Renal pelvis (tissue), 4 donors: Measurements from ENCODE around the gene SSB. TPM values are rescaled to one million over a fixed set of nuclear protein-coding genes. Genes with fewer than 3 reads are reported as not detected.
"Not testable (repeated sequence)": the region's sequence is repeated elsewhere in the genome, so short reads cannot be mapped to it uniquely, and the experiment has no call there.

Source experiments
- DNase-seq: peaks from one replicate; pipeline ENCODE4 v3.0.0-alpha.2; 2013
- polyA plus RNA-seq, 3 donors: library from polyadenylated mRNA; unstranded; fragments of 120-200 nt; gene quantifications; one replicate each; pipeline ENCODE4 v1.2.1, GENCODE V29; 2013; ENCODE audit not compliant: insufficient read length in 3 of 3

Gene SSB
- polyA plus RNA-seq, 3 donors = 171 to 181 (median 172) TPM

DNA sequence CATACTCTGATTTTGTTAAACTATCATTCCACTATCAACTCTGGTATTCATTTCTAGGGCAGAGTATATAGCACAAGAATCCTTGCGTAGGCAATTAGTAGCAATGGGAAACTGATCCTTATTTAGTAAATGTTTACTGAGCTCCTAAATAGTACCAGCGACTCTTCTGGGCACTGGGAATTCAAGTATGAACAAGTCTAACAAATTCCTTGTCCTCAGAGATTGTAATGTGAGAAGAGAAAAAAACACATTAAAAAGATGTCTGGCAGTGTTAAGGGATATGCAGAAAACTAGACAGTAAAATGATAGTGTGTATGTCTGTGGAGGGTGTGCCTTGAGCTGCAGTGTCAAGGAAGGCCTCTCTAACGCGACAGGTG, 25.3 kb downstream of the SSB start:
- no peak for DNase-seq

DNA sequence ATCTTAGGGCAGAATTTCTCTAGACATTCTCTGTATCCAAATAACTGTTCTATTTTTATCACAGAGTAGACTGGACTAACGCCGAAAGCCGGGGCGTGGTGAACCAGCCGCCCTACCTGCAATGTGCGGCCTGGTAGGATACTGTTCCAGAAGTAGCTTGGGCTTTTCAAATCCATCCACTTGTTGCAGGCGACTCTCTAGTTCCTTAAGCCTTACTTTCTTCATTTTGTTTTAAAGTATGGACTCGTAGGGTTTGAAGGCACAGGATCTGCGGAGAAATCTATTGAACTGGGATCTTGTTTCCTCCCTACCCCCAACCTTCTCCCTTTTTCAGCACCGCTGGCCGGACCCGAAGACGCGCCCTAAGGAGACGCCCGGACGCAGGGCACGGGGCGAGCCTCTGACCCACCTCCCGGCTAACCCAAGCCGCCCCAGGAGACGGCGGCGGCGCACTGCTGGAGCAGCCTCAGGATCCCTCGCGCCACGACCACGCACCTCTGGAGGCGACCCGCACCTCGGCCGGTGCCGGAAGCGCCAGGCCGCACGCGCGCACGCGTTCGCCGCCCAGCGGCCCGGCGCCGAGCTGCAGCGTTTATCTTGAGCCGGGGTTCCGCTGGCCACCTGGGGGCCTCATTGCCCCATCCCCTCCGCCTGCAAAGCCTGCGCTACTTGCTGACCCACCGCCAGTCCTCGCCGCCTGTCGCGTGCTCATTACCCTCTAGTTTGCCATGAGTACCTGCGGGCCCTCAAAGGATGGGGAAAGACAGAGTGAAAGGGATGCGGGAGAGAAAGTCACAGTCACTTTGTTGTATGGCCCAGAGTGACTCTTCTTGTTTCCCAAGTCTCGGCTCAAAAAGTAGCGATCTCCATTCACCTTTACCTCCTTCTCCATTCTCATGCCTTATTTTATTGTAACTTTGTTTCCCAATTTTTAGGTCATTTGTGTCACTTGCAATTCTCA, 26.0 kb downstream of the SSB start, which contains the start of gene METTL5:
Gene METTL5, minus strand, starts transcription at position 533 of the 961 bp plus-strand sequence. Its CDS starts 308 bp downstream, at position 225.
- DNase-seq = peak; percentile 77

DNA sequence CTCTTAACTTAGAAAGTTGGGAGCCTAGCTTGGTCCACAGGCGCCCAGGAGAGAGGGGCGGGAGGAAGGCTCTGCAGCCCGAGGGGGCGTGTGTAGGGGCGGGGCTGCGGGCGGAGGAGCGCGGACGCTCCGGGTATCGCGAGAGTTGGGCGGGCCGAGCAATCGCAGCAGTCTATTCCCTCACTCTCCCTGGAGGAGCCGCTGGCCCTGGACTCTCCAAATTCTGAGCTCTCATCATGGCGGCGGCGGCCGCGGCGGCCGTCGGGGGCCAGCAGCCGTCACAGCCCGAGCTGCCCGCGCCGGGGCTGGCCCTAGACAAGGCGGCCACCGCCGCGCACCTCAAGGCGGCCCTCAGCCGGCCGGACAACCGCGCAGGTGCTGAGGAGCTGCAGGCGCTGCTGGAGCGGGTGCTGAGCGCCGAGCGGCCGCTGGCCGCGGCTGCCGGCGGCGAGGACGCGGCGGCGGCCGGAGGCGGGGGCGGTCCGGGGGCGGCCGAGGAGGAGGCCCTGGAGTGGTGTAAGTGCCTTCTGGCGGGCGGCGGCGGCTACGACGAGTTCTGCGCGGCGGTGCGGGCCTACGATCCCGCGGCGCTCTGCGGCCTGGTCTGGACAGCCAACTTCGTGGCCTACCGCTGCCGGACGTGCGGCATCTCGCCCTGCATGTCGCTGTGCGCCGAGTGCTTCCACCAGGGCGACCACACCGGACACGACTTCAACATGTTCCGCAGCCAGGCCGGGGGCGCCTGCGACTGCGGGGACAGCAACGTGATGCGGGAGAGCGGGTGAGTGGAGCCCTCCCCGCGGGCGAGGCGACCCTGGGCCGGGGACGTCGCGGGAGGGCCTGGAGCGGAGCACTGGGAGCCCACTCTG, 28.8 kb downstream of the SSB start, which contains the start of gene UBR3:
Gene UBR3, plus strand, starts transcription at position 183 of the 869 bp plus-strand sequence. Its CDS starts 54 bp downstream, at position 237.
- peak; percentile 92 for DNase-seq

DNA sequence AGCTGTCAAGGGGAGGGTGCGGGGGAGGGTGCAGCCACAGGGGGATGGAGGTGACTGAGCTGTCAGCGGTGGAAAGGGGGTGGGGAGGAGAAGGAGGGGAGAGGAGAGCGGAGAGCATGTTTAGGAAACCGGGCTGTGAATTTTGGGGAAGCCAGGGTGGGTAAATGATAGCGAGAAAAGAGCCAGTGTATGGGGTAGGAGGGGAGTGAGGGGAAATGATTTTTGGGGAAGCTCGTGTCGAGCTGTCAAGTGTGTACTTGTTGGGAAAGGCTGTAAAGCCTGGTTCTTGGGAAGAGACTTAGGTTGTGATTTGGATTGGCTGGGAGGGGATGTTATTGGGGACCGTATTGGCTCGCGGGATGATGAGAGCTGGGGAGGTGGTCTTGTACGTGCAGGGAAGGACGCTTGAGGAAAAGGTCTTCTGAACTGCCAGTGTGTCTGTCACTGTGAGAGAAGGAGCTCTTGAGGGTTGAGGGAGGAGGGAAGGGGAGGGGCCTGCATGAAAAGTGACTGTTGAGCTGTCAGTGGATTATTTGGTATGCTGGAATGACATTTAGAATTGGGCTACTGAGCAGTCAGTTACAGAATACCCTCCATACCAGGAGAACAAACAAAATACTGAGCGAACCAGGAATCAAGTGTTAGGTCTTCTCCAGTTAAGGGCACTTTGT, 29.6 kb downstream of the SSB start:
- DNase-seq = peak; percentile 35

DNA sequence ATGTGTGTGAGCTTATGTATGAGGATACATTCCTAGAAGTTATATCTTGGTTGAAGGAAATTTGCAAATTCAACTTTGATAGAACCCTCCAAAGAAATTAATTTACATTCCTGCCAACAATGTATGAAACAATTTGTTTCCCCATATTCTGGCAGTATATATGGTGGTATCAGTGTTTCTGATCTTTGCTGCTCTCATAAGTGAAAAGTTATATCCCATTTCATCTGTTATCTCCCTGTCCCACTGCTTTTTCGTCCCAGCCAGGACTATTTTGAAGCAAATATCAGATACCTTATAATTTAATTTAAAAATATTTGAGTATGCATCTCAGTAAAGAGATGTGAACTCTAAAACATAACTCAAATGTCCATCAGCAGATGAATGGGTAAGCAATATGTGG, 35.7 kb downstream of the SSB start:
- DNase-seq = no peak

DNA sequence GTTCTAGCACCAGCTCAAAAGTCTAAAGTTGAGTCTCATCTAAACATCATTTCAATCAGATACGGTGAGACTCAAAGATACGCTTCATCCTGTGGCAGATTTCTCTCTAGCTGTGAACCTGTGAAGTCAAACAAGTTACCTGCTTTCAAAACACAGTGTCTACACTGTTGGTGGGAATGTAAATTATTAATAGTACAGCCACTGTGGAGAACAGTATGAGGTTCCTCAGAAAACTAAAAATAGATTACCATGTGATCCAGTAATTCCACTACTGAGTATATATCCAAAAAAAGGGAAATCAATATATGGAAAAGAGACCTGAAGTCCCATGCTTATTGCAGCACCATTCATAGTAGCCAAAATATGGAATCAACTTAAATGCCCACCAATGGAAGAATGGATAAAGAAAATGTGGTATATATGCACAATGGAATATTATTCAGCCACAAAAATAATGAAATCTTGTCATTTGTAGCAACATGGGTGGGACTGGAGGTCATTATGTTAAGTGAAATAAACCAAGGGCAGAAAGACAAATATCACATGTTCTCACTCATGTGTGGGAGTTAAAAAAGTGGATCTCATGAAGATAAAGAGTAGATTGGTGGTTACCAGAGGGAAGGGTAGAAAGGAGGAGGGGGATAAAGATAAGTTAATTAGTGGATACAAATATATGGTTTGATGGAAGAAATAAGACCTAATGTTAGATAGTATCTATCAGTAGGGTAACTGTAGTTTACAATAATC, 40.2 kb downstream of the SSB start:
- no peak for DNase-seq

DNA sequence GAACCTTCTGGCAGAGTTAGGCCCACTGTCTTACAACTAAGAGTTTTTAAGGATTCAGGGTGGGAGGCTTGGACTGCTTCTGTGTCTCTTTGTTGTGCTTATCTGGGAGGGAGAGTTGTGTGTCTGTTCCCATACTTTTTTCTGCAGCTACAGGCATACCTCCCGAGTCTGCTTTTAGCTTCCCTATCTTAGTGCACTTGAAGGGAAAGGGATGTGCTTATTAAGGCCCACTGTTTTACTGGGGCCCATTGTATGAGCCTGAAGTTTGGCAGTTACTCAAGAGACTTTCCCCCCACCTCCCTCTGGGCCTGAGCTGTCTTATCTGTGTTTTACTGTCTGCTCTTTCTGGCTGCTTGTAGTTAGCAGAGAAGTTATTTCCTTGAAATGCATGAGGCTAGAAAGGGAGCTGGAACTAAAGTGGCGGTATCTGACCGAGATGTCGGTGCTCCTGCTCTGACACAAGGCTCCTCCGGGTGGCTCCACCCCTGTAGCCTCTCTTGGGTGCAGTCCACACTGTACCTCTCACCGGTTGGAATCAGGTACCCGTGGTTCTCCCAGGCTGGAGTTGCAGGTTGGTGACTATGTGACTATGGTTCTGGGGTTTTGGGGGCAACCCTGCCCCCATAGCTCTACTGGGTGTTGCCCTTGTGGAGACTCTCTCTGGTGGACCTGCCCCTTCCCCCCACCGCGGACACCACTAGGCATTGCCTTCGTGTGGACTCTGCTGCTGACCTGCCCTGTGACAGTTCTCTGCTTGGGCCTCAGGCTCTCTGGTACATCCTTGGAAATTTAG, 41.5 kb downstream of the SSB start:
- peak; percentile 11 for DNase-seq

DNA sequence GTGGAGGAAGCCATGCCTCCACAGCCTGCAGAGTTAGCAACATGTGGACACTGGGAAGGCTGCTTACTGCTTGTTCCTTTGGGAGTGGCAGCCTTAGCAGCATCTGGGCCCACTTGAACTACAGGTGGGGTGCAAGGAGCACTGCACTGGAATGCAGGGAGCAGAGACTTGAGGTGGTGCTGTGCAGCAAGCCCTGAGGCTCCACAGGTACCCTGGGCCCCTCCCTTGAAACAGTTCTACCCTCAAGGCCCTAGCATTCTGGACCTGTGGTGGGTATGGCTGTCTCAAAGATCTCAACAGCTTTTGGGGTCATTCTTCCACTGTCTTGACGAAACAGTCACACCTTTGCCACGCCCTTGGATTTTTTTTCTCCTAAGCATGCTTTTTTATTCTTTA, 42.1 kb downstream of the SSB start:
- DNase-seq = no peak

DNA sequence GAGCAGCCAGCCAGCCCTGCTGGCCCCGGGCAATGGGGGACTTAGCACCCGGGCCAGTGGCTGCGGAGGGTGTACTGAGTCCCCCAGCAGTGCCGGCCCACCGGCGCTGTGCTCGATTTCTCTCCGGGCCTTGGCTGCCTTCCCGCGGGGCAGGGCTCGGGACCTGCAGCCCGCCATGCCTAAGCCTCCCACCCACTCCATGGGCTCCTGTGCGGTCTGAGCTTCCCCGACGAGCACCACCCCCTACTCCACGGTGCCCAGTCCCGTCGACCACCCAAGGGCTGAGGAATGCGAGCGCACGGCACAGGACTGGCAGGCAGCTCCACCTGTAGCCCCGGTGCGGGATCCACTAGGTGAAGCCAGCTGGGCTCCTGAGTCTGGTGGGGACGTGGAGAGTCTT, 43.0 kb downstream of the SSB start:
- DNase-seq = not testable (repeated sequence)

DNA sequence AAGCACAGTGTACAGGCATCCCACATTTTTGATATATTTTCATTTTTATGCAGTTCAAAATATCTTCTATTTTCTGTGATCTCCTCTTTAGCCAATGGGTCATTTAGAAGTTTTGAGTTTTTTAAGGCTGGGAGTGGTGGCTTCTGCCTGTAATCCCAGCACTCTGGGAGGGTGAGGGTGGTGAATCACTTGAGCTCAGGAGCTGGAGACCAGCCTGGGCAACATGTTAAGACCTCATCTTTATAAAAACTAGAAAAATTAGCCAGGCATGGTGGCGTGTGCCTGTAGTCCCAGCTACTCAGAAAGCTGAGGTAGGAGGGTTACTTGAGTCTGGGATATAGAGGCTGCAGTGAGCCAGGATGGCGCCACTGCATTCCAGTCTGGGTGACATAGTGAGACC, 46.3 kb downstream of the SSB start:
- DNase-seq = no peak

DNA sequence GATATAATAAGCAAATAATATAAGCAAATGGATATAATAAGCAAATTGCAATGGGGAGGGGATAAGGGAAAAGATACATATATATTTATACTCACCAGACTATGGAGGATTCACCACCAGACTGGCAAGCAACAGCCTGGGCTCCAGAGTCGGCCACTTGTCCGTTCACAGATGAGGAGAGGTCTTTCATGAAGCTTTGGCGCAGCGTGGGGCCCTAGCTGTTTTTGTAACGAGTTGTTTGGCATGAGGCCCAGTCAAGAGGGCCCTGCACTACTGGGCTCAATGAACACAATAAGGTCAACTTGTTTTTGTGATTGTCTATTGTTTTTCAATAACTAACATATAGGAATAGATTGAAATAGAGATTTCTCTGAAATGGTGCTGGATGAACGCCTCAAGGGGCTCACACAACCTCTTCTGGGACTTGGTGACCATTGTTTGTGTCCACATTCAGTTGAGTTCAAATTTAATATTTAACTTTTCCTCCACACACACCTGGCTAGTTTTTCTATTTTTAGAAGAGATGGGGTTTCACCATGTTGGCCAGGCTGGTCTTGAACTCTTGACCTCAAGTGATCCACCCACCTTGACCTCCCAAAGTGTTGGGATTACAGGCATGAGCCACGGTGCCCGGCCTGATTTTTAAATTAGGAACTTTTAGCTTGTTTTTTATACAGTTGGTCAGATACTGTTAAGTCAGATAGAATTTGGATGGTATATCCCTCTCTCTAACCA, 50.5 kb downstream of the SSB start:
- DNase-seq = not testable (repeated sequence)

DNA sequence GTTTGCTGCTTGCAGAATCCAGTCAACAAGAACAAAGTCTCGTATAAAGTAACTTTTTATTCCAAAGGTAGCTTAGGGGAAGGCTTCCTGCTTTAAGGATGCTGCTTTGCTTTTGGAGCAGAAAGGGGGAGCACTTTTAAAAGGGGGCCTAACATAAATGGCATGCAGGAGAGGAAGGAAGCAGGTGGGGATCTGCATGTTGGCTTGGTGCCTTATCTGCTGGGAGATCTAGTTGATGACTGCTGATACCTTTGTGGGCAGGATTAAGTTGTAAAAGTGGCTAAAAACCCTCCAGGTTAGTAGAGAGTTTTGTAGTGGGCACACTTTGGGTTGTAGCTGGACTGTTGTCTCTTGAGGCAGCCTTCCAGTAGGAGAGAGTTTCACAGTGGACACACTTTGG, 51.0 kb downstream of the SSB start:
- no peak for DNase-seq

DNA sequence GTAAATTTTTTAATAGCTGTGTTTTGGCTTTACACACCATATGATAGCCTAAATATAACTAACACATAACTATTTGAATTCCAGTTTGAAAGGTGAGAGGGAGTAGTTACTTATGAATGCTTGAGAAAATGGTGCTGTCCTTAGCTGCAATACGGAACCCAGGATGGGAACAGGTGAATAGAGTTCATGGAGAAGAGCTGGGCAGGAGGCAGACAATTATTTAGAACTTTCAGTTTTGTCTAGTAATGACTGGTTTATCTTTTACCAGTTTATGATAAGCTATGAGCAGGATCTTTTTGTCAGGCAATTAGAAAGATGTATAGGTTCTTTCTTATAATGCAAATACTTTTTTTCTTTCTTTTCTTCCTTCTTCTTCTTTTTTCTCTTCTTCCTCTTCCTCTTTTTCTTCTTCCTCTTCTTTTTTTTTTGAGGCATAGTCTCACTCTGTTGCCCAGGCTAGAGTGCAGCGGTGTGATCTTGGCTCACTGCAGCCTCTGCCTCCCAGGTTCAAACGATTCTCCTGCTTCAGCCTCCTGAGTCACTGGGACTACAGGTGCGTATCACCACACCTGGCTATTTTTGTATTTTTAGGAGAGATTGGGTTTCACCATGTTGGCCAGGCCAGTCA, 54.5 kb downstream of the SSB start:
- DNase-seq = no peak

DNA sequence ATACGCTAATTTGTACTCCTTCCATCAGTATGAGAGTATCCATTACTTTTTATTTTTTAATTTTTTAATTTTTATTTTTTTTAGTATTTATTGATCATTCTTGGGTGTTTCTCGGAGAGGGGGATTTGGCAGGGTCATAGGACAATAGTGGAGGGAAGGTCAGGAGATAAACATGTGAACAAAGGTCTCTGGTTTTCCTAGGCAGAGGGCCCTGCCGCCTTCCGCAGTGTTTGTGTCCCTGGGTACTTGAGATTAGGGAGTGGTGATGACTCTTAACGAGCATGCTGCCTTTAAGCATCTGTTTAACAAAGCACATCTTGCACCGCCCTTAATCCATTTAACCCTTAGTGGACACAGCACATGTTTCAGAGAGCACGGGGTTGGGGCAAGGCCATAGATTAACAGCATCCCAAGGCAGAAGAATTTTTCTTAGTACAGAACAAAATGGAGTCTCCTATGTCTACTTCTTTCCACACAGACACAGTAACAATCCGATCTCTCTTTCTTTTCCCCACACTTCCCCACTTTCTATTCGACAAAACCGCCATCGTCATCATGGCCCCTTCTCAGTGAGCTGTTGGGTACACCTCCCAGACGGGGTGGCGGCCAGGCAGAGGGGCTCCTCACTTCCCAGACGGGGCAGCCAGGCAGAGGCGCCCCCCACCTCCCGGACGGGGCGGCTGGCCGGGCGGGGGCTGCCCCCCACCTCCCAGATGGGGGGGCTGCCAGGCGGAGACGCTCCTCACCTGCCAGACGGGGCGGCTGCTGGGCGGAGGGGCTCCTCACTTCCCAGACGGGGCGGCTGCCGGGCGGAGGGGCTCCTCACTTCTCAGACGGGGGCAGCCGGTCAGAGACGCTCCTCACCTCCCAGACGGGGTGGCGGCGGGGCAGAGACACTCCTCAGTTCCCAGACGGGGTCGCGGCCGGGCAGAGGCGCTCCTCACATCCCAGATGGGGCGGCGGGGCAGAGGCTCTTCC, 56.9 kb downstream of the SSB start:
- not testable (repeated sequence) for DNase-seq

DNA sequence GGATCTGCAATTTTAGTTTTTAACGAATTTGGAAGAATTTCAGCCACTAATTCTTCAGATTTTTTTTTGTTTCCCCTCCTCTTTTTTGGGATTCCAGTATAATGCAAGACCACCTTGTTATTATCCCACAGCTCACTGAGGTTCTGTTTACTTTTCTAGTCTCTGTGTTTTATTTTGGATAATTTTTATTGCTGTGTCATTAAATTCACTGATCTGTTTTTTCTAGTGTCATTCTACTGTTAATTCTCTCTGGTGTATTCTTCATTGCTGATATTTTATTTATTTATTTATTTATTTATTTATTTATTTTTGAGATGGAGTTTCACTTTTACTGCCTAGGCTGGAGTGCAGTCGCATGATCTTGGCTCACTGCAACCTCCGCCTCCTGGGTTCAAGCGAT, 60.8 kb downstream of the SSB start:
- no peak for DNase-seq

DNA sequence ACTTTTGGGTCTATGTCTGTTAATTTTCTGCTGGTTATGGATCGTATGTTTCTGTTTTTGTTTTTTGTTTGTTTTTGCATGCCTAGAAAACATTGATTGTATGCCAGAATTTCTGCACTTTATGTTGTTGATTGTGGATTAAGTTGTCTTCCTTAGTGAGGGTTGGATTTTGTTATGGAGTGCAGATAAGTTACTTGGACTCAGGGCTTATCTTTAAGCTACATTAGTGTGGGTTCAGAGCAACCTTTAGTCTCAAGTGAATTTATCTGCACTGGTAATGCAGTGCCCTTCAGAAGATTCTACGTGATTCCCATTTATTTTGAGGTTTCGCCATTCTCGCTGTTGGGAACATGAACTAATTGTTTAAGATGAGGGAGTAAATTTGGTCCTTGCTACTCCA, 61.5 kb downstream of the SSB start:
- DNase-seq = no peak
